ENCODE results near the gene SLC22A16.

DNA sequence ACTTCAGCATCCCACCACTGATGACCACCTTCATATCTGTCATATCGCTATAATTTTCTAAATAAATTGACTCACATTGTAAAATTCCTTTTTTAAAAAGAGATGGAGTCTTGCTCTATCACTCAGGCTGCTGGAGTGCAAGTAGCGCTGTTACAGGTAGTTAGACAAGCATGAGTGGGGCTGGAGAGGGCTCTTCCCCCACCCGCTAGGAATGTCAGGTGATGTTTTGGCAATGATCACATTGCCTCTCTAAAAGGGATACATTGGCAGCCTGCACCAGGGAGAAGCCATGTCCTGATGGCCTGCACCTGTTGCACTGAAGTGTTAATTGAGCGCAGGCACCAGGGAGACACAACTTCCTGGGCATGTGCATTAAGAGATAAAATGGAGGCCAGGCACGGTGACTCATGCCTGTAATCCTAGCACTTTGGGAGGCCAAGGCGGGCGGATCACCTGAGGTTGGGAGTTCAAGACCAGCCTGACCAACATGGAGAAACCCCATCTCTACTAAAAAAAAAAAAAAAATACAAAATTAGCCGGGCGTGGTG is 16.9 kb upstream of the SLC22A16 start:
- TF ChIP-seq, protein P1, sequence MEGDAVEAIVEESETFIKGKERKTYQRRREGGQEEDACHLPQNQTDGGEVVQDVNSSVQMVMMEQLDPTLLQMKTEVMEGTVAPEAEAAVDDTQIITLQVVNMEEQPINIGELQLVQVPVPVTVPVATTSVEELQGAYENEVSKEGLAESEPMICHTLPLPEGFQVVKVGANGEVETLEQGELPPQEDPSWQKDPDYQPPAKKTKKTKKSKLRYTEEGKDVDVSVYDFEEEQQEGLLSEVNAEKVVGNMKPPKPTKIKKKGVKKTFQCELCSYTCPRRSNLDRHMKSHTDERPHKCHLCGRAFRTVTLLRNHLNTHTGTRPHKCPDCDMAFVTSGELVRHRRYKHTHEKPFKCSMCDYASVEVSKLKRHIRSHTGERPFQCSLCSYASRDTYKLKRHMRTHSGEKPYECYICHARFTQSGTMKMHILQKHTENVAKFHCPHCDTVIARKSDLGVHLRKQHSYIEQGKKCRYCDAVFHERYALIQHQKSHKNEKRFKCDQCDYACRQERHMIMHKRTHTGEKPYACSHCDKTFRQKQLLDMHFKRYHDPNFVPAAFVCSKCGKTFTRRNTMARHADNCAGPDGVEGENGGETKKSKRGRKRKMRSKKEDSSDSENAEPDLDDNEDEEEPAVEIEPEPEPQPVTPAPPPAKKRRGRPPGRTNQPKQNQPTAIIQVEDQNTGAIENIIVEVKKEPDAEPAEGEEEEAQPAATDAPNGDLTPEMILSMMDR (IDR thresholded peaks at IDR 0.05), result no peak
- TF ChIP-seq EP300 (IDR thresholded peaks at IDR 0.05) (no peak), POLR2A (IDR thresholded peaks at IDR 0.05) (no peak)

Measured in tibial nerve (tissue), 4 donors.